Measurements from ENCODE around the gene EFCC1. TPM values are rescaled to one million over a fixed set of nuclear protein-coding genes. Genes with fewer than 3 reads are reported as not detected.

EFCC1 gene
- total RNA-seq, 2 donors from 2014 or later: 1.8 to 4.0 TPM

DNA sequence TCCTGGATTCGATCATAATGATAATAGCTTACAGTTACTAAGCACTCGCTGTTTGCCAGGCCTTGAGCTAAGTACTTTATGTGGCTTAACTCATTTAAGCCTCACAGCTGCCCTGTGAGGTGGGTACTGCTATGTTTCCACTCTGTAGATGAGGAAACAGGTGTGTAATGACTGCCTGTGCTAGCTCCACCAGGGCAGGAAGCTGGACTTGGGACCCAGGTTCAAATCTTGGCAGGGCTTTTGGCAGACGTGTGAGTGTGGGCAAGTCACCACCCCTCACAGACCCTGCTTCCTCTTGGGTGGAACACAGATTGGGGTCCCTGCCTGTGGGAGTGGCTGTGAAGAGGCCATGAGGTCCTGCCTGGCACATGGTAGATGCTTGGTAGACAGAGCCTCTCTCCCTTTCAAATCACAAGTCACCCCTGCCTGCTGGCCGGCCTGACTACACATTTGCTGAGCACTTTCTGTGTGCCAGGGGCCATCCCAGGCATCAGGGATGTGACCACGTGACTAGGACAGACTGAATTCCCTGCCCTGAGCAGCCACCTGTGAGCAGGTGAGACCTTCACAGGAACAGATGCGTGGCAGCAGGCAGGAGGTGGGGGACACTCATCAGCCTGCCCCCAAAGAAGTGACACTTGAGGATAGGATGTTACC, 3.7 kb downstream of the EFCC1 start:
- ATAC-seq (no peak), DNase-seq (no peak)
- WGBS, 2 donors: 48 to 71% methylated on average over 4 to 6 of the region's 6 CpGs
- Histone ChIP-seq H3K9me3 (no peaks in the 10 kb centered on the region), H3K4me3 (no peak overlapping the region), H3K4me1 (peaks cover 31% of the 10 kb centered on the region), H3K27ac (no peak overlapping the region), H3K27me3 (peaks cover 0 to 13% of the 10 kb centered on the region in 2 donors), H3K36me3 (replicated peaks in 1 of 2; ENCODE audit: insufficient read depth in 1 of 2, low read depth in 2 of 2) (no peaks in the 10 kb centered on the region)
- no peak for TF ChIP-seq POLR2A (IDR thresholded peaks at IDR 0.05)
- TF ChIP-seq, protein P1, sequence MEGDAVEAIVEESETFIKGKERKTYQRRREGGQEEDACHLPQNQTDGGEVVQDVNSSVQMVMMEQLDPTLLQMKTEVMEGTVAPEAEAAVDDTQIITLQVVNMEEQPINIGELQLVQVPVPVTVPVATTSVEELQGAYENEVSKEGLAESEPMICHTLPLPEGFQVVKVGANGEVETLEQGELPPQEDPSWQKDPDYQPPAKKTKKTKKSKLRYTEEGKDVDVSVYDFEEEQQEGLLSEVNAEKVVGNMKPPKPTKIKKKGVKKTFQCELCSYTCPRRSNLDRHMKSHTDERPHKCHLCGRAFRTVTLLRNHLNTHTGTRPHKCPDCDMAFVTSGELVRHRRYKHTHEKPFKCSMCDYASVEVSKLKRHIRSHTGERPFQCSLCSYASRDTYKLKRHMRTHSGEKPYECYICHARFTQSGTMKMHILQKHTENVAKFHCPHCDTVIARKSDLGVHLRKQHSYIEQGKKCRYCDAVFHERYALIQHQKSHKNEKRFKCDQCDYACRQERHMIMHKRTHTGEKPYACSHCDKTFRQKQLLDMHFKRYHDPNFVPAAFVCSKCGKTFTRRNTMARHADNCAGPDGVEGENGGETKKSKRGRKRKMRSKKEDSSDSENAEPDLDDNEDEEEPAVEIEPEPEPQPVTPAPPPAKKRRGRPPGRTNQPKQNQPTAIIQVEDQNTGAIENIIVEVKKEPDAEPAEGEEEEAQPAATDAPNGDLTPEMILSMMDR (IDR thresholded peaks at IDR 0.05): no peak
- intact Hi-C loops (cut with DNase I): no loop called here

DNA sequence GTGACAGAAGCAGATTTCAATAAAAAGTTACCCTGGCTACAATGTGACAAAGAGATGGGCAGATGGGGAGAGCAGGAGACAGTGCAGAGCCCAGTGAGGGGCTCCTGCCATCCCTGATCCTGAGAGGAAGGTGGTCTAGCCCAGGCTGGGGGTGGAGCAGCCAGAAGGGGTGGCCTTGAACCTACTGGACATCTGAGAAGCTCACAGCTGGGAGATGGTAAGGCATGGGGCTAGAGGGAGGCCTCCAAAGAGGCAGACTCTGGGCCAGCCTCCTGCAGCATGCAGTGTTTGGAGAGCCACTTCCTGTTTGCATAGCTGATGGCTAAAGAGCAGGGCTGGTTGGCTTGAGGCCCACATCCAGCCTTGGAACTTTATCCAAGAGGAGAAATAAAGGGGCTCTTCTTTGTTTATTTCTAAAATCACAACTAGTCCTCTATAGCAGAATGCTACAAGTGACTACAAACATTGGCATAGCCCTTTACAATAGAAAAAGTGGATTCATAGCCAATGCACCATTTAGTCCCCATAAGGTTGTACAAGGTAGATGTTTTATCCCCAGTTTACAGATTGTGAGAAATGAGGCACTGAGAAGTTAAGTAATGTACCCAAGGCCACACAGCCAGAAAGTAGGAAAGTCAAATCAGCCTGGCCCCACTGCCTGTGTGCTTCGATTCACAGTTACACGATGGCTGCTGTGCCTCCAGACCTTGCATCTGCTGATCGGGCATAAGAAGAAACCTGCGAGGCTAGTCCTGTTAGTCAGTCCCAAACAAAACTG, 4.6 kb downstream of the EFCC1 start:
- H3K9me3 ChIP-seq: no peaks in the 10 kb centered on the region
- intact Hi-C loops (cut with DNase I): no loop called here
- WGBS, 2 donors: 92 to 98% methylated on average over 4 of the region's 4 CpGs
- H3K27me3 ChIP-seq: peaks cover 0 to 13% of the 10 kb centered on the region in 2 donors
- no peak overlapping the region for H3K27ac ChIP-seq
- ATAC-seq (no peak), DNase-seq (peak in 3 of 4 donors; percentile 39 to 61 (median 54))
- peaks cover 31% of the 10 kb centered on the region for H3K4me1 ChIP-seq
- H3K36me3 ChIP-seq (replicated peaks in 1 of 2; ENCODE audit: insufficient read depth in 1 of 2, low read depth in 2 of 2): no peaks in the 10 kb centered on the region
- no peak overlapping the region for H3K4me3 ChIP-seq
- TF ChIP-seq, protein P1 (IDR thresholded peaks at IDR 0.05): no peak
- TF ChIP-seq POLR2A (IDR thresholded peaks at IDR 0.05): no peak

DNA sequence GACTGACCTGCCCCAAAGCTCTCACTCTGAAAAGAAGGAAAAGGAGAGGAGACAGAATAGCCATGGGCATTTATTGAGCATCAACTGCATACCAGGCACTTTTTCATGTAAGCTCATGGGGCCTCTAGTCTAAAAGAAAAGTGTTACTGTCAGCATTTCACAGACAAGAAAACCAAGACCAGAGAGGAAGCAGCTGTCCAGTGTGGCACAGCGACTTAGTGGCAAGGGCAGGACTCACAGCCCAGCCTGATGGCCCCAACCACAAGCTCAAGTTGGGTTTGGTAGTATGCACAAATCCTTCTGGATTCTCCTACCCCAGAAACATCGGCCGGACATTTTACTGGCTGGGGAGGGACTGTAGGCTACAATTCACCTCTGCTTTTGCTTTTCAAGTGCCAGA, 5.8 kb downstream of the EFCC1 start:
- Histone ChIP-seq H3K27ac (no peak overlapping the region), H3K27me3 (peaks cover 0 to 9% of the 10 kb centered on the region in 2 donors), H3K4me1 (peaks cover 19% of the 10 kb centered on the region), H3K36me3 (replicated peaks in 1 of 2; ENCODE audit: insufficient read depth in 1 of 2, low read depth in 2 of 2) (no peaks in the 10 kb centered on the region), H3K9me3 (no peaks in the 10 kb centered on the region), H3K4me3 (no peak overlapping the region)
- ATAC-seq: no peak
- no peak for DNase-seq
- intact Hi-C loops (cut with DNase I): no loop called here
- TF ChIP-seq, protein P1 (IDR thresholded peaks at IDR 0.05): no peak
- TF ChIP-seq POLR2A (IDR thresholded peaks at IDR 0.05): no peak
- 79% methylated on average over 3 of the region's 3 CpGs for WGBS, 2 donors

DNA sequence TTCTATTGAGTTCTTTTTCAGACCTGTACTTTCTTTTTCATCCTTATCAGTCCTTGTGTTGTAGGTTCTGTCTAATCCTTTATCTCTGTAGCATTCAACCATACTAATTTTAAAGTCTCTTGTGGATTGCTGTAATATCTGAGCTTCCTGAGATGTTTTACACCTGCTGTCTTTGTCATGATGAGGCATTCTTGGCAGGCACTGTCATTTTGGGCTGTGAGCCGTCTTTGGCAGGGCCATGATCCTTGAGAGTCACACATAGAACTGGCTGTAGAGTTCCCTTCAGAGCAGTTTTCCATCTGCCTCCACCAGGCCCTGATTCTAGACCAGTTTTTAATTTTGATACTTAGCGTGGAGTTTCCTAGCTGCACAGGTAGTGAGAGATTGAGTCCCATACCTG, 6.7 kb downstream of the EFCC1 start:
- Histone ChIP-seq H3K9me3 (no peaks in the 10 kb centered on the region), H3K27me3 (peaks cover 0 to 5% of the 10 kb centered on the region in 2 donors), H3K36me3 (replicated peaks in 1 of 2; ENCODE audit: insufficient read depth in 1 of 2, low read depth in 2 of 2) (no peaks in the 10 kb centered on the region), H3K4me3 (no peak overlapping the region), H3K4me1 (peaks cover 15% of the 10 kb centered on the region), H3K27ac (no peak overlapping the region)
- 83 to 90% methylated on average over 2 of the region's 2 CpGs for WGBS, 2 donors
- DNase-seq (no peak), ATAC-seq (no peak)
- intact Hi-C loops (cut with DNase I): no loop called here
- no peak for TF ChIP-seq POLR2A (IDR thresholded peaks at IDR 0.05)
- TF ChIP-seq, protein P1 (IDR thresholded peaks at IDR 0.05): no peak
